Kidney epithelial cell (primary cell): ENCODE data around the gene PBX1. TPM values are rescaled to one million over a fixed set of nuclear protein-coding genes. Genes with fewer than 3 reads are reported as not detected.

ENCODE experiments used
- DNase-seq: peaks from one replicate; pipeline ENCODE4 v3.0.0-alpha.2; 2010; ENCODE audit warnings: low read depth
- H3K27me3 ChIP-seq: 2 replicates; pipeline ENCODE4 v1.6.0; 2011; ENCODE audit warnings: low read length; ENCODE audit not compliant: control insufficient read depth, insufficient read depth
- H3K36me3 ChIP-seq: 2 replicates; pipeline ENCODE4 v1.5.1; 2011; ENCODE audit warnings: low read length; ENCODE audit not compliant: control insufficient read depth, insufficient read depth
- H3K4me3 ChIP-seq: 2 replicates; pipeline ENCODE4 v1.5.1; 2011; ENCODE audit warnings: low read depth, mild to moderate bottlenecking, control low read depth, low read length
- CTCF ChIP-seq: IDR thresholded peaks from 2 replicates; pipeline ENCODE4 v1.5.1; 2011; ENCODE audit warnings: mild to moderate bottlenecking, moderate library complexity, low read length, control low read depth, inconsistent platforms; ENCODE audit not compliant: insufficient read depth, poor library complexity, severe bottlenecking
- total RNA-seq: library from RNA; depleted of rRNA; stranded (reverse); fragments of >200 nt; gene quantifications from 2 replicates; pipeline ENCODE4 v1.2.3, GENCODE V29; 2015

Gene PBX1
- total RNA-seq, 1 donor from 2014 or later = 5.7 TPM

- no peak for DNase-seq
- no peaks in the 10 kb centered on the region for H3K36me3 ChIP-seq
- TF ChIP-seq CTCF = no peak
- no peaks in the 10 kb centered on the region for H3K27me3 ChIP-seq
- no peak overlapping the region for H3K4me3 ChIP-seq
These were observed 254.8 kb downstream of the PBX1 start for GRCh38 chr1:164813776-164814175.

- H3K4me3 ChIP-seq = no peak overlapping the region
These were observed 262.7 kb downstream of the PBX1 start for GRCh38 chr1:164821648-164822047.

GRCh38 chr1:164823486-164824279, 264.7 kb downstream of the PBX1 start:
- no peaks in the 10 kb centered on the region for H3K36me3 ChIP-seq
- TF ChIP-seq CTCF = no peak
- no peak for DNase-seq
- H3K27me3 ChIP-seq = no peaks in the 10 kb centered on the region
- H3K4me3 ChIP-seq = no peak overlapping the region

More at GRCh38 chr1:164821648-164822047, 262.7 kb downstream of the PBX1 start:
- no peak for TF ChIP-seq CTCF
- H3K36me3 ChIP-seq = no peaks in the 10 kb centered on the region
- DNase-seq = no peak
- no peaks in the 10 kb centered on the region for H3K27me3 ChIP-seq

- no peaks in the 10 kb centered on the region for H3K36me3 ChIP-seq
- no peak for TF ChIP-seq CTCF
- DNase-seq = no peak
- H3K4me3 ChIP-seq = no peak overlapping the region
- H3K27me3 ChIP-seq = no peaks in the 10 kb centered on the region
These were observed 265.6 kb downstream of the PBX1 start for GRCh38 chr1:164824542-164824941.

- Histone ChIP-seq H3K36me3 (no peaks in the 10 kb centered on the region), H3K27me3 (no peaks in the 10 kb centered on the region), H3K4me3 (no peak overlapping the region)
- TF ChIP-seq CTCF = no peak
- DNase-seq = no peak
These were observed 271.6 kb downstream of the PBX1 start for GRCh38 chr1:164830628-164831027.

GRCh38 chr1:164834641-164835040, 275.7 kb downstream of the PBX1 start:
- no peak for TF ChIP-seq CTCF

More at GRCh38 chr1:164834641-164835040, 275.7 kb downstream of the PBX1 start:
- DNase-seq = no peak
- Histone ChIP-seq H3K4me3 (no peak overlapping the region), H3K27me3 (no peaks in the 10 kb centered on the region), H3K36me3 (no peaks in the 10 kb centered on the region)
